SJSA1 (cell line): ENCODE data around the gene HES6. TPM values are rescaled to one million over a fixed set of nuclear protein-coding genes. Genes with fewer than 3 reads are reported as not detected.

Source experiments
- DNase-seq, 2 experiments: peaks; one replicate each; pipeline ENCODE4 v3.0.0-alpha.2; 2015 to 2020; ENCODE audit warnings: low spot score in 2 of 2, low read depth in 1 of 2
- H3K27ac ChIP-seq: fragments of 250-450 bp; sonication (Bioruptor Pico); 2 replicates; pipeline ENCODE4 v1.5.1; 2020; ENCODE audit warnings: mild to moderate bottlenecking, moderate library complexity
- H3K27me3 ChIP-seq: fragments of 250-450 bp; sonication (Bioruptor Pico); replicated peaks from 2 replicates; pipeline ENCODE4 v1.5.1; 2020; ENCODE audit warnings: mild to moderate bottlenecking, moderate library complexity
- H3K36me3 ChIP-seq: fragments of 250-450 bp; sonication (Bioruptor Pico); 2 replicates; pipeline ENCODE4 v1.5.1; 2020; ENCODE audit warnings: mild to moderate bottlenecking
- H3K4me1 ChIP-seq: fragments of 250-450 bp; sonication (Bioruptor Pico); replicated peaks from 2 replicates; pipeline ENCODE4 v1.6.1; 2021; ENCODE audit warnings: mild to moderate bottlenecking
- H3K4me3 ChIP-seq: fragments of 250-450 bp; sonication (Bioruptor Pico); 2 replicates; pipeline ENCODE4 v1.5.1; 2020; ENCODE audit warnings: mild to moderate bottlenecking
- H3K9me3 ChIP-seq: fragments of 250-450 bp; sonication (Bioruptor Pico); replicated peaks from 2 replicates; pipeline ENCODE4 v1.5.1; 2020; ENCODE audit warnings: mild to moderate bottlenecking
- total RNA-seq: library from RNA; depleted of rRNA; stranded (reverse); fragments of >200 nt; shearing (Covaris generic); gene quantifications from 2 replicates; pipeline ENCODE4 v1.2.3, GENCODE V29; 2014; rRNA removed

The HES6 gene
- total RNA-seq, 1 experiment from 2014 or later: 13.8 TPM

- Histone ChIP-seq H3K27me3 (peaks cover 5% of the 10 kb centered on the region; the same call in 1 of the 2 replicates), H3K27ac (peak within 1 kb of the TSS; percentile 67), H3K4me1 (peaks cover 17% of the 10 kb centered on the region), H3K4me3 (peak within 1 kb of the TSS; percentile 100), H3K9me3 (peaks cover 6% of the 10 kb centered on the region; the same call in 1 of the 2 replicates), H3K36me3 (peaks cover 27% of the 10 kb centered on the region)
- DNase-seq: peak; percentile 74 to 87
Observed at GRCh38 chr2:238203094-238203972, 36.5 kb downstream of the HES6 start, which contains the start of gene ILKAP. Gene ILKAP, minus strand, starts transcription at chr2:238203695. Its CDS starts 142 bp downstream, at chr2:238203553.

GRCh38 chr2:238202326-238203093, 37.3 kb downstream of the HES6 start:
- Histone ChIP-seq H3K36me3 (peaks cover 27% of the 10 kb centered on the region), H3K4me3 (peak overlapping the region; percentile 100), H3K4me1 (peaks cover 17% of the 10 kb centered on the region), H3K9me3 (peaks cover 4% of the 10 kb centered on the region; the same call in 1 of the 2 replicates), H3K27me3 (no peaks in the 10 kb centered on the region), H3K27ac (peak overlapping the region; percentile 62)
- DNase-seq: peak in 1 of 2 experiments; percentile 23

GRCh38 chr2:238190445-238190844, 49.4 kb downstream of the HES6 start:
- H3K27ac ChIP-seq: no peak overlapping the region
- no peaks in the 10 kb centered on the region for H3K9me3 ChIP-seq
- peaks cover 88% of the 10 kb centered on the region for H3K36me3 ChIP-seq
- no peaks in the 10 kb centered on the region for H3K4me1 ChIP-seq
- H3K4me3 ChIP-seq: no peak overlapping the region
- no peak for DNase-seq
- no peaks in the 10 kb centered on the region for H3K27me3 ChIP-seq

Other genes with a start within 250 kb of the HES6 start
- gene SCLY, start 179.0 kb downstream of the HES6 start, total RNA-seq: 24.8 and 38.1 TPM in 2 replicates
- gene ESPNL, start 139.7 kb downstream of the HES6 start, total RNA-seq: 3.5 and 6.9 TPM in 2 replicates
- gene KLHL30, start 101.4 kb downstream of the HES6 start, total RNA-seq: 0.50 and 1.5 TPM in 2 replicates
- gene ERFE, start 81.1 kb downstream of the HES6 start, total RNA-seq: 8.4 and 14.9 TPM in 2 replicates
- gene ILKAP, start 36.3 kb downstream of the HES6 start, total RNA-seq: 14.5 and 20.2 TPM in 2 replicates
- 4.6 and 5.8 TPM in 2 replicates for gene PER2, start 48.6 kb upstream of the HES6 start, total RNA-seq
- gene TRAF3IP1, start 80.5 kb upstream of the HES6 start, total RNA-seq: 6.9 and 12.7 TPM in 2 replicates
- 24.7 TPM in 2 replicates for gene ASB1, start 186.9 kb upstream of the HES6 start, total RNA-seq